Measurements from ENCODE around the gene SLC1A2.
"Not testable (repeated sequence)": the region's sequence is repeated elsewhere in the genome, so short reads cannot be mapped to it uniquely, and the experiment has no call there.

The SLC1A2 gene

GRCh38 chr11:35237860-35238715, 181.3 kb downstream of the SLC1A2 start:
- DNase-seq = peak; percentile 39

- DNase-seq = peak; percentile 1
Observed at GRCh38 chr11:35237351-35237750, 182.0 kb downstream of the SLC1A2 start.

DNA sequence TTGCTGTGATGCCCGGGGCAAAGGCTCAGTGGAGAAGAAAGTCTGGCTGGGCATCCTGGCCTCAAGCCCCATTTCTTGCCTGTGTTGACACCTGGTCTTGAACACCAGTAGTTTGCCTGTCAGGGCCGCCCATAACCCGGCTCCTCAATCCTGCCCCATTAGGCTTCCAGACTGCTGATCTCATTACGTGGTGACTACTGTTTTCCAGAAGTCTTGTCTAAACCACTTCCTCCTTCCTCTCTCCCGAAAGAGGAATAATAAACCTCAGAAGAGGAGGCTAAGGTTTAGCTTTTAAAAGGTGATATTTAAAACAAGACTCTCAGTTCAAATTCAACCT, 182.7 kb downstream of the SLC1A2 start:
- no peak for DNase-seq

DNA sequence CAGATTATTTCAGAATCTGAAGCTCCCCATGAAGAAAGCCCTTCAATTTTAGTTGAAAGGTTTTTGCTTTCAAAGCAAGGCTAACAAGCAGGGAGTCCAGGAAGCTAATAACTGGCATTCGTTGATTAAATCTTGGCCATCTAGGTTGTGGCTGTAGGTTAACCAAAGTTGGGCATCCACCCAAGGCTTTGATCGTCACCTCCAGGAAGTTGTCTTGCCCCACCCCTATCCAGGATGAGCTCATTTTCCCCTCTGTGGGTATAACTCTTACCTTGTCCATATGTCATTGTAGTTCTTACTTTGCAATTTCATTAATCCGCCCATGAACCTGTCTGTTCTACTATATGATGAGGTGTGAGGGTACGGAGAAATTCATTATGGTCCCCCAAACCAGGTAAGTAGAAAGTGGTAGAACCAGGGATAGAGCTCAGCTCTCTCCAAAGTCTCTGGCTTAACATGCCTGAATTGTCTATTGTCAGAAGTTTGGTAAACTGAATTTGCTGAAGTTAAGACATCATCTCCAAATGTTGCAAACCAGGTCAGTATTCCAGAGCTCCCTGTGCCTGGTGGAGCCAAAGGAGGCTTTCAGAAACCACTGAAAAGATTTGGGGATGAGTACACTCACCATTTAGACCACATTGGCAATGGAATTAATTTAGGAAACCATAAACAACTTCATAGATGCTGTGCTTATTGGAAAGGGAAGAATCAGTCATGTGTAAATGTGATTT, 183.3 kb downstream of the SLC1A2 start:
- DNase-seq = no peak

- DNase-seq = no peak
Observed at GRCh38 chr11:35235498-35235897, 183.9 kb downstream of the SLC1A2 start.

DNA sequence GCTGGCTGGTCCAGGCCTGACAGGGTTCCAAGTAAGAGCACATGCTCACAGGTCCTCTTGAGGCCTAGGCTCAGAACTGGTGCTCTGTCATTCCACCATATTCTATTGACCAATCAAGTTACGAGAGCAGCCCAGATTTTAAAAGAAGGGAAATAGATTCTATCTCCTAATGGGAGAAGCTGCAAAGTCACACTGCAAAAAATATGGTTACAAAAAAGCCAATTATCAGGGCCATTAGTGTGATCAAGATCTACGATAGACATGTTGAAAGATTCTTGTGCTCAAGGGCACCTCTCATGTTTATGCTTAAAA, 184.2 kb downstream of the SLC1A2 start:
- DNase-seq = no peak

- no peak for DNase-seq
Observed at GRCh38 chr11:35234460-35235156, 184.8 kb downstream of the SLC1A2 start.

DNA sequence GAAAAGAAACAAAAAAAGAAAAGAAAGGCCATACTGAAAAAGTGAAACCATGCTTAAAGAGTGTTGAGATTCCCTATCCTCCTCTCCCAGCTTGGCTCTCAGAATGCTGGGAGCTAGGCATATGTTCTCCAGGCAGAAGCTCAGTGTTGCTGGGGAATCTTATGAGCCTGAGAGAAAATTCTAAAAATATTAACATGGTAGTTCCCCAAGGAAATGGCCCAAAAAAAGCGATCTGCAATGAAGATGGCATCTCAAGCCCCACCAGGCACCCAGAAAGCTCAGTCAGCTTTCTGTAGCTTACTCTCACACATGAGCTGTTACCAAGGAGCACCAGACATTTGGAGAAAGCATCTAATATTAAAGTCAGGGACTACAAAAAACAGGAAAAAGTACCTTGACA, 185.8 kb downstream of the SLC1A2 start:
- DNase-seq = no peak

DNA sequence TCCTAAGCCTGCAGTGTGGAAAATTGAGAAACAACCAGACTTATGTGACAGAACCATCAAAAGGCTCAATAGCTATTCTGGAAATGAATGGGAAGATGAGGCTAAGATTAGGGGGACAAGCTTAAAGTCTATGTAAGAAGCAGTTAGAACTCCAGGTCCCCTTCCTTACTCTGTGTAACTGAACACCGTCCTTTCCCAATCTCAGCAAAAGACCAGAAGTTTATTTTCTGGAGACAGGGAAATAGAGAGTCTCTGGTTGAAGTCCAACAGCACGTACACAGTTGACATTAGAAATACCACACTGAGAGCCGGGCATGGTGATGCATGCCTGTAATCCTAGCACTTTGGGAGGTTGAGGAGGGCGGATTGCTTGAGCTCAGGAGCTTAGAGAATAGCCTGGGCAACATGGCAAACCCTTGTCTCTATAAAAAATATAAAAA, 186.4 kb downstream of the SLC1A2 start:
- DNase-seq = no peak

DNA sequence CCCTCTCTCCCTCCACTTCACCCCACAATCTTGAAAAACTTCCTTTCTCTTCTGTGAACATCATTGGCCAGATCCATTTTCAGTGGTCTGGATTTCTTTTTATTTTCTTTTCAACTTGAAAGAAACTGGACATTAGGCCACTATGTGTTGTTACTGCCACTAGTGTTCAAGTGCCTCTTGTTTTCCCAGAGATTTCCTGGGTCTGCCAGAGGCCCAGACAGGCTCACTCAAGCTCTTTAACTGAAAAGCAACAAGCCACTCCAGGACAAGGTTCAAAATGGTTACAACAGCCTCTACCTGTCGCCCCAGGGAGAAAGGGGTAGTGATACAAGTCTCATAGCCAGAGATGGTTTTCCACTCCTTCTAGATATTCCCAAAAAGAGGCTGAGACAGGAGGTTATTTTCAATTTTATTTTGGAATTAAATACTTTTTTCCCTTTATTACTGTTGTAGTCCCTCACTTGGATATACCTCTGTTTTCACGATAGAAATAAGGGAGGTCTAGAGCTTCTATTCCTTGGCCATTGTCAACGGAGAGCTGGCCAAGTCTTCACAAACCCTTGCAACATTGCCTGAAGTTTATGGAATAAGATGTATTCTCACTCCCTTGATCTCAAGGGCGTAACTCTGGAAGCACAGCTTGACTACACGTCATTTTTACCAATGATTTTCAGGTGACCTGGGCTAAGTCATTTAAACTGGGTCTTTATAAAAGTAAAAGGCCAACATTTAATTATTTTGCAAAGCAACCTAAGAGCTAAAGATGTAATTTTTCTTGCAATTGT, 188.1 kb downstream of the SLC1A2 start:
- DNase-seq = no peak

DNA sequence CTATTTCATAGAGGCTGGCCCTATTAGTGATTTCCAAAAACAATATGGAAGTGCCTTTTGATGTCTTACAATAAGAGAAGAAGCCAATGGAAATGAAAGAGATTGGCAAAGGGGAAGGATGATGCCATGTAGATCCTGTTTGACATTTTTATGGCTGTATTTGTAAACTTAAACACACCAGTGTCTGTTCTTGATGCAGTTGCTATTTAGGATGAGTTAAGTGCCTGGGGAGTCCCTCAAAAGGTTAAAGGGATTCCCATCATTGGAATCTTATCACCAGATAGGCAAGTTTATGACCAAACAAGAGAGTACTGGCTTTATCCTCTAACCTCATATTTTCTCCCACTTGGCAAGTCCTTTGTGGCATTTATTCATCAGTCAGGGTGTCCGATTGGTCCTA, 189.0 kb downstream of the SLC1A2 start:
- DNase-seq = no peak

- no peak for DNase-seq
Observed at GRCh38 chr11:35228328-35228725, 191.0 kb downstream of the SLC1A2 start.

- no peak for DNase-seq
Observed at GRCh38 chr11:35227576-35228327, 191.6 kb downstream of the SLC1A2 start.

DNA sequence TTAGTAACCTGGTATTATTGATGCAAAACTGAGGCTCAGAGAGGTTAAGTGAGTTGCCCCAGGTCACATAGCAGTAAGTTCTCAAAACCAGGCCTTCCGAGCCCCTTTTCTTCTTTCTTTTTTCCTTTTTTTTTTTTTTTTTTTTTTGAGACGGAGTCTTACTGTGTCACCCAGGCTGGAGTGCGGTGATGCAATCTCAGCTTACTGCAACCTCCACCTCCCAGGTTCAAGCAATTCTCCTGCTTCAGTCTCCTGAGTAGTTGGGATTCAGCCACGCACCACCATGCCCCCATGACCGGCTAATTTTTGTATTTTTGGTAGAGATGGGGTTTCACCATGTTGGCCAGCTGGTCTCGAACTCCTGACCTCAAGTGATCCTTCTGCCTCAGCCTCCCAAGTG, 192.6 kb downstream of the SLC1A2 start:
- not testable (repeated sequence) for DNase-seq

- DNase-seq = no peak
Observed at GRCh38 chr11:35225946-35226520, 193.3 kb downstream of the SLC1A2 start.

GRCh38 chr11:35223991-35224390, 195.4 kb downstream of the SLC1A2 start:
- DNase-seq = no peak

GRCh38 chr11:35223371-35223796, 196.0 kb downstream of the SLC1A2 start:
- DNase-seq = no peak

DNA sequence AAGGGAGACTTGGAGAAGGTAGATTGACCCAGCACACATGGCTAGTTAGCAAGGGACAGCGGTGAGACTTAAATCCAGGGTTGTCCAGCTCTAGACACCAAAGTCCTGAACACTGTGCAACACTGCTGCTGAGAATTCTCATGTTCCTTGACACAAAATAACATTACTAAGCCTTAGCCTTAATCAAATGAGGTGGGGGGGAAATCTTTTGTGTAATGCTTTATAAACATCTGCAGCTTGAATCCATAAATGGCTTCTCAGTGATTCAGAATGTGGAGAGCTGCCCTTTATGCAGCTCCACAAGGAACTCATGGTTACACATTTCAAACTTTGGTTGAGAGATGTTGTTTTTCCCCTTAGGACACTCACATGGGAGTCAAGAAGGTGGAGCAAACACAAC, 200.4 kb downstream of the SLC1A2 start:
- DNase-seq = no peak

- peak; percentile 3 for DNase-seq
Observed at GRCh38 chr11:35216962-35217678, 202.2 kb downstream of the SLC1A2 start.

DNA sequence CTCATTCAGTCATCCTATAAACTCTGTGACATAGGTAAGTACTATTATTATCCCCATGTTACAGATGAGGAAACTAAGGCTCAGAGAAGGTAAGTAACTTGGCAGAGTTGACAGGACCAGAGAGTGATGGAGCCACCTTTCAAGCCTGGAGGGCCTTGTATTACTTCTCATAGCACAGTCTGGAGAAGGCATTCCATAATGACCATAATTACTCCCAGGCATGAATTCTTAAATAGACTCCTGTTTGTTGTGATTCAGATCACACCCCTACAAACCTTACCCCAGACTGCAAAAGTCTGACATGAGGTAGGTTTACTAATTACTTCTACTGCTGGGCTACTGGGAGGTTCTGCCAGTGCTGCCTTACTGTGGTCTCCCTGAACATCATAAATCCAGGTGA, 203.4 kb downstream of the SLC1A2 start:
- no peak for DNase-seq

DNA sequence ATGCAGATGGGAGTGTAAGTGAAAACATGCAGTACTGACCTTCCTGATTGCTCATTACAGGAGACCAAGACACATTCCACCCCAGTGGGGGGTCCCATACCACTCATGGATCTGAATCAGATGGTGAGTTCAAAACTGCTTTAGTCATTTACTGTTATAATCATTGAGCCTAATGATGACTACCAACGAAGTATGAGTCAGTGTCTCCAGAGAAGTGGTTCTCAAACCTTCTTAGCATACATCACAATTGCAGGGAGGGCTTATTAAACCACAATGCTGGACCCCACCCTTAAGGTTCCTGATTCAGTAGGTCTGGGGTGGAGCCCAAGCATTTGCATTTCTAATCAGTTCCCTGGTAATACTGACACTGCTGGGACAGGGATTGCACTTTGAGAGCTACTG, 204.6 kb downstream of the SLC1A2 start:
- no peak for DNase-seq
